HepG2 (cell line): ENCODE measurements around the gene HIRA. TPM values are rescaled to one million over a fixed set of nuclear protein-coding genes. Genes with fewer than 3 reads are reported as not detected.

ENCODE experiments used
- ATAC-seq: fragments of 200-7000 bp; cut with Tn5 transposase; 3 replicates; pipeline ENCODE4 v1.9.1; 2020; ENCODE audit warnings: mild to moderate bottlenecking, moderate library complexity
- BruUV-seq: library from RNA; stranded (reverse); fragments of 400-500 nt; replicated peaks from 2 replicates; lab custom pipeline; 2021; lab: Mats Ljungman, UMichigan
- CTCF ChIA-PET: fragments of 300-600 bp; formaldehyde crosslinking; extraction: SDS; loops from one replicate; lab custom pipeline; 2021; ENCODE audit warnings: low total read pairs, inconsistent platforms, low intra/inter-chr PET ratio; lab: Yijun Ruan, JAX
- POLR2A ChIA-PET: fragments of 350-600 bp; sonication (Branson Sonifier 250); formaldehyde crosslinking; loops from one replicate; lab custom pipeline; 2020; ENCODE audit warnings: antibody characterized with exemption, inconsistent platforms; lab: Yijun Ruan, JAX
- DNase-seq: peaks from one replicate; pipeline ENCODE4 v3.0.0-alpha.2; 2015; ENCODE audit warnings: low spot score
- FAIRE-seq: peaks from 3 replicates; lab custom pipeline; 2011; peaks lifted over from hg19 to GRCh38; lab: Jason Lieb, UNC
- H2AFZ ChIP-seq: one replicate; pipeline ENCODE4 v1.6.1; 2011; ENCODE audit warnings: low read length, inconsistent platforms
- H3K27ac ChIP-seq: fragments of 300-600 bp; 3 replicates; pipeline ENCODE4 v1.8.0; 2011; ENCODE audit warnings: mixed run types, mild to moderate bottlenecking, mixed read lengths, low read length, inconsistent platforms; ENCODE audit not compliant: insufficient read depth; ENCODE audit errors: extremely low read length
- H3K27me3 ChIP-seq, 2 experiments: fragments of 200-600 bp in 1 of 2; 2 replicates in 1 of 2; 3 replicates in 1 of 2; pipeline versions ENCODE4 v1.6.0 to v1.8.0; 2011; ENCODE audit warnings: low read length in 2 of 2, mild to moderate bottlenecking in 2 of 2, moderate library complexity in 2 of 2, inconsistent platforms in 1 of 2; ENCODE audit not compliant: insufficient read depth in 2 of 2, control insufficient read depth in 1 of 2
- H3K36me3 ChIP-seq, 2 experiments: fragments of 200-600 bp in 1 of 2; replicated peaks in 1 of 2; 2 replicates in 1 of 2; 3 replicates in 1 of 2; pipeline versions ENCODE4 v1.5.1 to v1.8.0; 2011; ENCODE audit warnings: low read length in 2 of 2, inconsistent platforms in 1 of 2; ENCODE audit not compliant: insufficient read depth in 2 of 2, control insufficient read depth in 1 of 2
- H3K4me1 ChIP-seq: 2 replicates; pipeline ENCODE4 v1.5.1; 2012; ENCODE audit warnings: low read length, inconsistent platforms; ENCODE audit not compliant: insufficient read depth
- H3K4me2 ChIP-seq: 2 replicates; pipeline ENCODE4 v1.6.0; 2011; ENCODE audit warnings: low read depth, low read length, inconsistent platforms
- H3K4me3 ChIP-seq, 3 experiments: fragments of 200-600 bp in 1 of 3; sonication (generic), shearing (Covaris generic) in 1 of 3; replicated peaks in 1 of 3; 2 replicates each; pipeline ENCODE4 v1.5.1; 2011 to 2016; ENCODE audit warnings: low read length in 3 of 3, inconsistent platforms in 2 of 3, low read depth in 2 of 3, mild to moderate bottlenecking in 2 of 3, control low read depth in 1 of 3, mixed read lengths in 1 of 3; ENCODE audit not compliant: insufficient read depth in 1 of 3
- H3K79me2 ChIP-seq: one replicate; pipeline ENCODE4 v1.6.1; 2011; ENCODE audit warnings: low read length, inconsistent platforms; ENCODE audit not compliant: insufficient read depth
- H3K9ac ChIP-seq: 2 replicates; pipeline ENCODE4 v1.6.0; 2011; ENCODE audit warnings: mild to moderate bottlenecking, low read depth, low read length, inconsistent platforms; ENCODE audit not compliant: insufficient read depth
- H3K9me3 ChIP-seq: 2 replicates; pipeline ENCODE4 v1.5.1; 2012; ENCODE audit warnings: mild to moderate bottlenecking, low read length
- H4K20me1 ChIP-seq: 2 replicates; pipeline ENCODE4 v1.6.0; 2011; ENCODE audit warnings: inconsistent platforms, mild to moderate bottlenecking, low read length, moderate library complexity; ENCODE audit not compliant: insufficient read depth
- CBFB ChIP-seq: sonication (generic); formaldehyde crosslinking; IDR thresholded peaks from 2 replicates; pipeline ENCODE4 v1.4.0; 2020; ENCODE audit warnings: missing genetic modification reagents
- DZIP1 ChIP-seq: sonication (generic); formaldehyde crosslinking; IDR thresholded peaks from 2 replicates; pipeline ENCODE4 v1.5.0; 2020; ENCODE audit warnings: mild to moderate bottlenecking, missing genetic modification reagents
- FOXM1 ChIP-seq: sonication (generic); formaldehyde crosslinking; IDR thresholded peaks from 2 replicates; pipeline ENCODE4 v1.5.0; 2020; ENCODE audit warnings: missing genetic modification reagents
- HNF1B ChIP-seq: sonication (generic); formaldehyde crosslinking; IDR thresholded peaks from 2 replicates; pipeline ENCODE4 v1.5.1; 2020; ENCODE audit warnings: mild to moderate bottlenecking, moderate library complexity, missing genetic modification reagents
- POLR2G ChIP-seq: fragments of 200-400 bp; formaldehyde crosslinking; IDR thresholded peaks from 2 replicates; pipeline ENCODE4 v1.6.1; 2018; ENCODE audit warnings: mild to moderate bottlenecking, low read depth, low read length, moderate library complexity
- RAD51 ChIP-seq: fragments of 450-650 bp; IDR thresholded peaks from 2 replicates; pipeline ENCODE4 v1.6.1; 2016; ENCODE audit warnings: borderline replicate concordance
- SMARCC2 ChIP-seq: fragments of 450-650 bp; IDR thresholded peaks from 2 replicates; pipeline ENCODE4 v1.6.1; 2017; ENCODE audit warnings: antibody characterized with exemption, mild to moderate bottlenecking
- XRCC5 ChIP-seq: fragments of 200-400 bp; formaldehyde crosslinking; optimal IDR thresholded peaks from 2 replicates; pipeline ENCODE3; 2017; ENCODE audit warnings: mild to moderate bottlenecking, low read length
- ZNF292 ChIP-seq: sonication (generic); formaldehyde crosslinking; IDR thresholded peaks from 2 replicates; pipeline ENCODE4 v1.8.1; 2022; ENCODE audit warnings: mild to moderate bottlenecking, low read depth, missing genetic modification reagents, borderline replicate concordance
- ZNF362 ChIP-seq: sonication (generic); formaldehyde crosslinking; IDR thresholded peaks from 2 replicates; pipeline ENCODE4 v1.4.0; 2020; ENCODE audit warnings: missing genetic modification reagents, mild to moderate bottlenecking, borderline replicate concordance
- WGBS: methylation state at CpG from one replicate; pipeline ENCODE4 v1.1.6; 2017; ENCODE audit warnings: low lambda C conversion rate; 5-methylcytosine and 5-hydroxymethylcytosine counted together
- in situ Hi-C: cut with HindIII; loops from 2 replicates; pipeline ENCODE4 v1.10.0; 2017; ENCODE audit warnings: low pct_unique_long_range_greater_than_20kb; ENCODE audit not compliant: extremely low pct_ligation_motif_present
- intact Hi-C: fragments of 100-400 bp; cut with micrococcal nuclease; formaldehyde crosslinking; loops from one replicate; pipeline ENCODE4 v1.10.0; 2022; ENCODE audit not compliant: unreplicated experiment
- polyA plus RNA-seq, 8 experiments: library from polyadenylated mRNA; depleted of rRNA in 3 of 8; stranded (reverse) in 7 of 8; unstranded in 1 of 8; fragments of >200 nt; fragmentation: Illumina TruSeq in 4 of 8; extraction: Trizol in 4 of 8; gene quantifications; 2 replicates each; pipeline versions ENCODE4 v1.2.1 to v1.2.3, GENCODE V29; 2011 to 2016; ENCODE audit warnings: low read depth in 4 of 8, missing spikeins in 1 of 8, mixed read lengths in 1 of 8; ENCODE audit not compliant: insufficient read depth in 1 of 8
- total RNA-seq, 5 experiments: library from RNA; depleted of rRNA; stranded (reverse); fragments of >200 nt; fragmentation: Illumina TruSeq; extraction: Trizol; gene quantifications; 2 replicates each; pipeline ENCODE4 v1.2.3, GENCODE V29; 2016; ENCODE audit warnings: low read depth in 1 of 5
- TF ChIP-seq, protein P1 (sequence below): sonication (generic); formaldehyde crosslinking; IDR thresholded peaks from 2 replicates; pipeline ENCODE4 v1.4.0; 2020; ENCODE audit warnings: low read depth, mild to moderate bottlenecking, missing genetic modification reagents

HIRA gene
- total and polyA plus RNA-seq, 2 of the 13 experiments (the other 11 are each of a cell fraction or from before 2014, with no cell fraction given), result 21.5 to 29.2 TPM

GRCh38 chr22:19466126-19466716 lies 34.7 kb upstream of the HIRA start:
- 97% methylated on average over 14 of the region's 14 CpGs for WGBS
- no peaks in the 10 kb centered on the region for H3K79me2 ChIP-seq
- CTCF ChIA-PET, result no interaction called here
- H3K4me2 ChIP-seq, result no peak overlapping the region
- ATAC-seq (no peak), DNase-seq (no peak), FAIRE-seq (no peak)
- no TSS peak for BruUV-seq
- no peak overlapping the region for H2AFZ ChIP-seq
- POLR2A ChIA-PET, result no interaction called here
- peaks cover 31 to 79% of the 10 kb centered on the region in 2 experiments for H3K36me3 ChIP-seq
- no peaks in the 10 kb centered on the region for H3K27me3 ChIP-seq
- H4K20me1 ChIP-seq, result no peaks in the 10 kb centered on the region
- H3K27ac ChIP-seq, result no peak overlapping the region
- H3K9me3 ChIP-seq, result no peaks in the 10 kb centered on the region
- in situ Hi-C loops, result no loop called here
- no peaks in the 10 kb centered on the region for H3K4me1 ChIP-seq
- H3K9ac ChIP-seq, result no peak overlapping the region
- intact Hi-C loops, result no loop called here
- no peak overlapping the region for H3K4me3 ChIP-seq
- TF ChIP-seq, protein P1, sequence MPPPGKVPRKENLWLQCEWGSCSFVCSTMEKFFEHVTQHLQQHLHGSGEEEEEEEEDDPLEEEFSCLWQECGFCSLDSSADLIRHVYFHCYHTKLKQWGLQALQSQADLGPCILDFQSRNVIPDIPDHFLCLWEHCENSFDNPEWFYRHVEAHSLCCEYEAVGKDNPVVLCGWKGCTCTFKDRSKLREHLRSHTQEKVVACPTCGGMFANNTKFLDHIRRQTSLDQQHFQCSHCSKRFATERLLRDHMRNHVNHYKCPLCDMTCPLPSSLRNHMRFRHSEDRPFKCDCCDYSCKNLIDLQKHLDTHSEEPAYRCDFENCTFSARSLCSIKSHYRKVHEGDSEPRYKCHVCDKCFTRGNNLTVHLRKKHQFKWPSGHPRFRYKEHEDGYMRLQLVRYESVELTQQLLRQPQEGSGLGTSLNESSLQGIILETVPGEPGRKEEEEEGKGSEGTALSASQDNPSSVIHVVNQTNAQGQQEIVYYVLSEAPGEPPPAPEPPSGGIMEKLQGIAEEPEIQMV, result no peak
- TF ChIP-seq RAD51 (no peak), DZIP1 (CRISPR knock-in tag) (no peak), FOXM1 (no peak), POLR2G (no peak), XRCC5 (no peak), CBFB (CRISPR knock-in tag) (no peak), SMARCC2 (no peak), HNF1B (CRISPR knock-in tag) (no peak), ZNF292 (CRISPR knock-in tag) (no peak), ZNF362 (CRISPR knock-in tag) (no peak)
